SU-DHL-6 (cell line): Measurements from ENCODE around the gene COL16A1.

Experiments used
- H2AFZ ChIP-seq: fragments of 200-600 bp; sonication (generic); 2 replicates; pipeline ENCODE4 v1.6.1; 2014; ENCODE audit warnings: low read depth, mild to moderate bottlenecking, moderate library complexity, mixed read lengths, antibody characterized with exemption, low read length; ENCODE audit not compliant: severe bottlenecking
- H3F3A ChIP-seq: fragments of 200-600 bp; shearing (Covaris generic); 2 replicates; pipeline ENCODE4 v1.6.0; 2016; ENCODE audit warnings: antibody characterized with exemption, mild to moderate bottlenecking; ENCODE audit not compliant: insufficient read depth
- H3K27ac ChIP-seq: fragments of 200-600 bp; sonication (generic); 2 replicates; pipeline ENCODE4 v1.5.1; 2016; ENCODE audit warnings: low read depth, mild to moderate bottlenecking, low read length, moderate library complexity, mixed read lengths
- H3K27me3 ChIP-seq: fragments of 200-600 bp; sonication (generic), shearing (Covaris generic); 2 replicates; pipeline ENCODE4 v1.6.0; 2014; ENCODE audit warnings: mild to moderate bottlenecking, low read length
- H3K36me3 ChIP-seq: fragments of 200-600 bp; sonication (generic); 2 replicates; pipeline ENCODE4 v1.6.1; 2014; ENCODE audit warnings: mild to moderate bottlenecking, low read length, mixed read lengths
- H3K4me2 ChIP-seq: fragments of 300-600, 200-600 bp; shearing (Covaris generic), sonication (generic); 2 replicates; pipeline ENCODE4 v1.6.0; 2014; ENCODE audit warnings: low read length, low read depth, mild to moderate bottlenecking; ENCODE audit not compliant: poor library complexity, severe bottlenecking
- H3K4me3 ChIP-seq: fragments of 200-600 bp; sonication (generic); 2 replicates; pipeline ENCODE4 v1.5.1; 2014; ENCODE audit warnings: antibody characterized with exemption, low read length, mild to moderate bottlenecking, mixed read lengths; ENCODE audit not compliant: insufficient read depth, poor library complexity, severe bottlenecking
- H3K79me2 ChIP-seq: fragments of 200-600 bp; sonication (generic); 2 replicates; pipeline ENCODE4 v1.6.1; 2014; ENCODE audit warnings: mild to moderate bottlenecking, low read length, moderate library complexity; ENCODE audit not compliant: insufficient read depth
- H3K9ac ChIP-seq: fragments of 200-600 bp; sonication (generic); 2 replicates; pipeline ENCODE4 v1.7.0; 2014; ENCODE audit warnings: mild to moderate bottlenecking, low read length
- H3K9me2 ChIP-seq: fragments of 200-600 bp; sonication (generic); replicated peaks from 2 replicates; pipeline ENCODE4 v1.6.1; 2014; ENCODE audit warnings: low read length; ENCODE audit not compliant: insufficient read depth
- H3K9me3 ChIP-seq: fragments of 200-600 bp; sonication (generic); 2 replicates; pipeline ENCODE4 v1.6.1; 2014; ENCODE audit warnings: low read length, mixed read lengths; ENCODE audit not compliant: insufficient read depth
- H4K20me1 ChIP-seq: fragments of 200-600 bp; sonication (generic); 2 replicates; pipeline ENCODE4 v1.6.1; 2014; ENCODE audit warnings: low read depth, mild to moderate bottlenecking, antibody characterized with exemption, low read length, moderate library complexity, mixed read lengths
- EZH2phosphoT487 ChIP-seq: fragments of 200-600 bp; sonication (generic), shearing (Covaris generic); conservative IDR thresholded peaks from 2 replicates; pipeline ENCODE4 v1.6.1; 2018; ENCODE audit warnings: mild to moderate bottlenecking, antibody characterized with exemption, low read length, moderate library complexity, mixed read lengths
- TF ChIP-seq, protein P1 (sequence below): fragments of 200-600 bp; sonication (generic); IDR thresholded peaks from one replicate; pipeline ENCODE4 v1.5.1; 2017; ENCODE audit warnings: antibody characterized with exemption, mild to moderate bottlenecking, low read length, moderate library complexity; ENCODE audit not compliant: insufficient read depth, poor library complexity, severe bottlenecking

COL16A1 gene

DNA sequence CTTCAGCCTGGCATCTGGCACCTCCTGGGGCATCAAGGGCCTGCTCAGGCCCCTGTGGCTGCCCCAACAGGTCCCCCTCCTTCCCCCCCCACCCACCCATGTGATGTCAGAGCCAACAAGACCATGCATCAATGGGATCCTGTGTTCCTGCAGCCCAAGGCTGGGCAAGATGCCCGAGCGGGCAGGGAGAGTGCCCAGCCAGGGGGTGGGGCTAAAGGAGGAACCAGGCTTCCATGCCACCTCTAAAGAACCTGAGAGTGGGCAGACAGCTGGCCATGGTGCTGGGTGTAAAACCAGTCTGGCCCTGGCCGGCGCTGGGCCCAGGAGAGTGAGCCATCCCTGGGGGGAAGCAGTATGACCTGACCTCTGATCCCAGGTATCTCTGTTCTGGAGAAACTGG is 7.6 kb downstream of the COL16A1 start:
- no peaks in the 10 kb centered on the region for H3K79me2 ChIP-seq
- H2AFZ ChIP-seq = no peak overlapping the region
- no peaks in the 10 kb centered on the region for H3F3A ChIP-seq
- H3K27me3 ChIP-seq = no peaks in the 10 kb centered on the region
- no peak overlapping the region for H3K4me2 ChIP-seq
- H3K9ac ChIP-seq = no peak overlapping the region
- no peak overlapping the region for H3K4me3 ChIP-seq
- H3K36me3 ChIP-seq = no peaks in the 10 kb centered on the region
- TF ChIP-seq EZH2phosphoT487 = no peak
- TF ChIP-seq, protein P1, sequence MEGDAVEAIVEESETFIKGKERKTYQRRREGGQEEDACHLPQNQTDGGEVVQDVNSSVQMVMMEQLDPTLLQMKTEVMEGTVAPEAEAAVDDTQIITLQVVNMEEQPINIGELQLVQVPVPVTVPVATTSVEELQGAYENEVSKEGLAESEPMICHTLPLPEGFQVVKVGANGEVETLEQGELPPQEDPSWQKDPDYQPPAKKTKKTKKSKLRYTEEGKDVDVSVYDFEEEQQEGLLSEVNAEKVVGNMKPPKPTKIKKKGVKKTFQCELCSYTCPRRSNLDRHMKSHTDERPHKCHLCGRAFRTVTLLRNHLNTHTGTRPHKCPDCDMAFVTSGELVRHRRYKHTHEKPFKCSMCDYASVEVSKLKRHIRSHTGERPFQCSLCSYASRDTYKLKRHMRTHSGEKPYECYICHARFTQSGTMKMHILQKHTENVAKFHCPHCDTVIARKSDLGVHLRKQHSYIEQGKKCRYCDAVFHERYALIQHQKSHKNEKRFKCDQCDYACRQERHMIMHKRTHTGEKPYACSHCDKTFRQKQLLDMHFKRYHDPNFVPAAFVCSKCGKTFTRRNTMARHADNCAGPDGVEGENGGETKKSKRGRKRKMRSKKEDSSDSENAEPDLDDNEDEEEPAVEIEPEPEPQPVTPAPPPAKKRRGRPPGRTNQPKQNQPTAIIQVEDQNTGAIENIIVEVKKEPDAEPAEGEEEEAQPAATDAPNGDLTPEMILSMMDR = no peak
- H3K27ac ChIP-seq = no peak overlapping the region
- H3K9me2 ChIP-seq = no peaks in the 10 kb centered on the region
- no peaks in the 10 kb centered on the region for H4K20me1 ChIP-seq
- H3K9me3 ChIP-seq = no peaks in the 10 kb centered on the region

DNA sequence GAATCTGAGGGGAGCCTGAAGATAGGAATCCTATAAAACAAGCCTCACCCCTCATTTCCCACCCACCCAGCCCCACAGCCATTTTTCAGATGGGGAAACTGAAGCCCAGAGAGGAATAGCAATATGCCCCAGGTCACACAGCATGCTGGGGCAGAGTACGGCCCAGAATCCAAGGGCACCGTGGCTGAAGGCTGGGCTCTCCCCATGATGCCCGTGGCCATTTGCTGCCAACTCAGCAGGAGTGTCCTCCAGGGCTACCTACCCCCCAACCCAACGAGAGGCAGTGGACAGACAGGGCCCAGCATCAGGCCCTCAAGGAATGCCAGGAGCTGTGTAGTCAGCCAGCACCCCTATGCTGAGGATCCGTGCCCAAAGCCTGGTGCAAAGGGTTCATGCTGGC is 8.5 kb downstream of the COL16A1 start:
- Histone ChIP-seq H3K27me3 (no peaks in the 10 kb centered on the region), H3F3A (no peaks in the 10 kb centered on the region), H3K27ac (no peak overlapping the region), H4K20me1 (no peaks in the 10 kb centered on the region), H3K4me2 (no peak overlapping the region), H3K9me2 (no peaks in the 10 kb centered on the region), H3K4me3 (no peak overlapping the region), H2AFZ (no peak overlapping the region), H3K9ac (no peak overlapping the region), H3K36me3 (no peaks in the 10 kb centered on the region), H3K79me2 (no peaks in the 10 kb centered on the region), H3K9me3 (no peaks in the 10 kb centered on the region)
- TF ChIP-seq, protein P1 = no peak
- TF ChIP-seq EZH2phosphoT487 = no peak

DNA sequence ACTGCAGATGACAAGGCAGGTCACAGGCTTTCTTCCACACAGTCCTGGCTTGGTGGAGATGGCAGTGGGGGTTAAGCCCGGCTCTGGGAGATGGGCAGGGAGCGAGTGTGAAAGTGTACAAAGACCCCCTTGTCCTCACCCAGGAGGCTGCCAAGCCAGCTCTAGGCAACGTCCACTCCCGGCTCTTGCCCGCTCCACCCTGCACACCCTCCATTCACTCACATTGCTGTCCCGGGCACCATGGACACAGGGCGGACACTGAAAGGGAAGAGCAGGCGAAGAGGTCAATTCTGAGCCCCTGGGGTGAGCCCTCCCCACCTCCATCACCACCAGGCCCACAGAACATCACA is 8.9 kb downstream of the COL16A1 start:
- H3K27me3 ChIP-seq = no peaks in the 10 kb centered on the region
- H3K9ac ChIP-seq = no peak overlapping the region
- no peaks in the 10 kb centered on the region for H3K36me3 ChIP-seq
- H3K79me2 ChIP-seq = no peaks in the 10 kb centered on the region
- no peak for TF ChIP-seq EZH2phosphoT487
- TF ChIP-seq, protein P1 = no peak
- no peaks in the 10 kb centered on the region for H3F3A ChIP-seq
- H3K4me3 ChIP-seq = no peak overlapping the region
- no peaks in the 10 kb centered on the region for H3K9me3 ChIP-seq
- no peaks in the 10 kb centered on the region for H4K20me1 ChIP-seq
- H2AFZ ChIP-seq = no peak overlapping the region
- H3K4me2 ChIP-seq = no peak overlapping the region
- no peak overlapping the region for H3K27ac ChIP-seq
- H3K9me2 ChIP-seq = no peaks in the 10 kb centered on the region
